NCI-H2029 treated with DMSO at 0.1 percent for 48 hours (cell line): ENCODE data around the gene PSMB5.

ENCODE experiments used
- DNase-seq: peaks from one replicate; lab custom pipeline; 2025; lab: John Stamatoyannopoulos, UW

Gene PSMB5

DNA sequence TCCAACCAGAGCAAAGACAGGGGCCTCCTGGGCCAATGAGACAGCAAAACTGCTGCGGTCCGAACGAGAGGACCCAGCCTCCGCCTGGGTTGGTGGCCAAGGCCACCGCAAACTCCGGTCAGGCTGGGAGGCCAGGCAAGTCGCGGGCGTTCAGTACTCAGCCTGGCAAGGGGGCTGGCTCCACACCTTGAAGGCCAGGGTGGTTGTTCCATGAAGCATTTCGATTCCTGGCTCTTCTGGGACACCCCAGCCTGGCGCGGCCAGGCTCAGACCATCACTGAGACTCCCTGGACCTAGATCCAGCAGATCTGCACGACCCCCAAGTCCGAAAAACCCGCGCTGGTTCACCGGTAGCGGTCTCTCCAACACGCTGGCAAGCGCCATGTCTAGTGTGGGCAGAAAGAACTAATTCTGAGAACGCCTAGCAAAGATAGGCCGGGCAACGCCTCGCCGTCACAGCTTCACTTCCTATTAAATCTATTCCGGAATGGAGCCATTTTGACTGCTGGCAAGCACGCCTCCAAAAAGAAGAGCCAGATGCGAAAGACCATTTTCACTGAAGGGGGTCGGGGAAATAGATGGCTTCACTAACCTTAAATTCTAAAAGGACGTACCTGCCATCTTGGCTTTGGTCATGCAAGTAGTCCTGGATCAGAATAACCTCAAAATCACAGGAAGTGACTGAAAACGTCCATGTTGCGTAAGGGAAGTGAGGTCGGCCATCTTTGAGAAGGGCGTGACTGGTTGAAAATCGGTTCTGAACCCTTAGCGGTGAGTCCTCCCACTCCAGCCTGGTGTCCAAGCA is at the start of gene PSMB5:
Gene PSMB5 (minus strand): TSS at position 403 of the 805 bp plus-strand sequence. CDS start 19 bp downstream, at position 384.
- DNase-seq: no peak

DNA sequence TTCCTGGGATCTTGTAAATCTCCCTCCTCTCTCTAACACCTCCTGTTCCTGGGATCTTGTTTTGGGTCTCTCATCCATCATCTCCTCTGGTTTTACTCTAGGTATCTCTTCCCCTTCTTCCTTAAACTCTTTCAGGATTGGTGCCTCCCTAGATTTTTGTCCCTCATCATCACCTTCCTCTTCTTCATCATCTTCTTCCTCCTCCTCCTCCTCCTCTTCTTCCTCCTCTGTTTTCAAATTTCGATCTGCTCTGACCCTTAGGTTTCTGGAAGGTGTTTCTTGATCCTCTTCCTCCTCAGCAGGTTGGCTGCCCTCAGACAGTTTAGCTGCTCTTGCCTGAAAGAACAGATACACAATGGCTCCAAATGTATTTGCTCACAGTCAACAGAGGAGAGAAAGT is 45.8 kb upstream of the PSMB5 start:
- no peak for DNase-seq

DNA sequence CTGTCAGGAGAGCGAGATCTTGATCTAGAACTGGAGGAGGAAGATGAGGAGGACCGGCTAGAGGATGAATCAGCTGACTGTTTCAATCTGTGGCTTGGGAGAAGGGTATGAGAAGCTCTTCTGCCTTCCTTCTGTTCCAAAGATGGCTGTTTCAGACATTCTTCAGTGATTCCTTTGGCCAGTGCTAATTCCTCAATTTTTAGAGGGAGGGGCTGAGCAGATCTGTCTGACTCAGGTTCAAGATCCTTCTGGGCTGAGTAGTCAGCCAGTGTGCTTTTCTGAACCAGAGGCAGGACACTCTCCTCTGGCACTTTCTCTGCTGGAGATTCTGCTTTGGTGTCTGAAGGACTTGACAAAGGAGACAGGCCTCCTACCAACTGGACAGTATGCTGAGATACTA is 45.0 kb upstream of the PSMB5 start:
- no peak for DNase-seq

- DNase-seq: no peak
These were observed 44.0 kb upstream of the PSMB5 start for GRCh38 chr14:23078692-23079116.

GRCh38 chr14:23077962-23078361 is 43.3 kb upstream of the PSMB5 start:
- no peak for DNase-seq

DNA sequence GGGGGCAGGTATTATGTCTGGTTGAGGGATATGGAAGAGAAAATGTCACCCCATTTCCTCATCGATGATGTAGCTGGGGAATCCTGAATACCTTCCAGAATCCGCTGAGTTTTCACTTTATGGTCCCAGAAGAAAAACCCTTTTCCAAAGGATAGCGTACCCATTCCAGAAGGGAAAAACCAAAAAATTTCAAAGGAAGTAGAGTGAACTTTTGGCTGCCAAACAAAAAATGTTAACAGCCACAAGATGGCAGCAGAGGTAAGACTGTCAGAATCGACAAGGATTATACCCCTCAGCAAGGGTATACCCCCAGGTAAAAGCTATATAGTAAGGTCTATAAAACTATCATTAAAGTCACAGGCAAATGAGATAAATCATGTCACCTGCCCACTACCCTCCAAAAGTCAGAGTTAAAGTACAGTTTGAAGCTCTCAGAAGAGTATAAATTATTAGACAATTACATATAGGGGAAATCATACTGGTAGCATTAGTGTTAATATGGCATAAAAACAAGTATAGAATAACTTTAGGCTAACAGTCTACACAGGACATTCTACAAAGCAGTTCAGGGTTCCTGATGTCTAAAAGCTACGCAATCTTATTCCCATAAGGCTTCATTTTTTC is 42.2 kb upstream of the PSMB5 start:
- no peak for DNase-seq

- no peak for DNase-seq
These were observed 40.2 kb upstream of the PSMB5 start for GRCh38 chr14:23074906-23075305.

GRCh38 chr14:23071921-23072539 is 37.3 kb upstream of the PSMB5 start:
- no peak for DNase-seq

DNA sequence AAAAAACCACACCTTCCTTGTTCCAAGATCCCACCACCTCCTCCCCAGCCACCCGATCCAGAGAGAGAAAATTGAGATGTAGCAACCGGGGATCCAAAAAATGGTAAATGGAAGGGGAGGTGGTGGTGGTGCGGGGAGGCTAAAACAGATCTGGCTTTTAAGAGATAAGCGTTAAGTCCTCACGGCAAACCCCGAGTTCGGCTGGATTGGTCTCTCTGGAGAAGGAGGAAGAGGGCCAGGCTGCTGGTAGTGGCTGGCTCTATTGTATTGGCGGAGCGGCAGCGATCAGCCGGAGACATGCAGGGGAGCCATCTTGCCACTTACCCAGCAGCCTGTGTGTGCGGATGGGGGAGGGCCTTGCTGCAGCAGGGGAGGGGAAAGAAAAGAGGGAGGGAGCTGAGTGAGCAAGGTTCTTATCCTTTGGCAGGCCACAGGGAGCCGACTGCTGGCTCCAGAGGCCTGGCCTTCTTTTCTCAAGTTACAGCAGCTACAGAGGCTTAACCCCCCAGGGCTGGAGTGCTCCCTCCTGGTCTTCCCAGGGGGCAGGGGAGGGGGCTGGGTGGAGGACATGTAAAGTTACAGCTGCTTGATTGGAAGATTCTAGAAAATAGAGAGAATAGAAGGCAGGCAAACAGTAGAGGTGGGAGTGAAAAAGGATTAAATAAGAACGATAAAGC is 36.7 kb upstream of the PSMB5 start:
- DNase-seq: no peak

GRCh38 chr14:23070262-23071129 is 35.8 kb upstream of the PSMB5 start:
- DNase-seq: no peak

GRCh38 chr14:23069413-23069806 is 34.7 kb upstream of the PSMB5 start:
- DNase-seq: no peak

DNA sequence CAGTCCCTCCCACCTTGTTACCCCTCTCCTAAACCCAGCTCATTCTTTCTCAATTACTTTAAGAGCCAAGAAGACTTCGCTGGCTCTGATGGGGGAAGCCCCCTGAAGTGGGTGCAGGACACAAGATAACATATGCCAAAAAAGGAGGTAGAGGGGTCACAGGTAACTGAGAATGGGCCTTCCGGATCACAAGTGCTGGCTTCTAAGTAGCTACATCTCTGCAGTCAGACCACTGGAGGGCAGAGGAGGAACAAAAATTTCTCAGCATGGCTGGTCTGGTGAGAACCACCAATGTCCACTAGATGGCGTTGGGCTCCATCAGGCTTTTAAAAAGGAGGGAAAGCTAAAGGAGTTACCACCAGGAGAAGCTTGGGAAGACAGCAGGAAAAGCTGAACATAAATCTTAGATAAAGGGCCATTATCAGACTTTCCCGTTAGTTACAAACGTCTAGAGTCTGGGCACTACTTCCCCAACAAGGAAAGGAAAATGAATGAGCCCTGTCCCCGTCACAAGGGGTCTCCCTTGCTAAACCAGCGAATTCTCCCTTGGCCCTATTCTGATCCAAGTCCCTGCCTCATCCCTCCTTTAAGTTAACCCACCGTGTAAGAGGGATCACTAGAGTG is 34.2 kb upstream of the PSMB5 start:
- no peak for DNase-seq

GRCh38 chr14:23067847-23068788 is 33.4 kb upstream of the PSMB5 start:
- DNase-seq: no peak

GRCh38 chr14:23066855-23067744 is 32.4 kb upstream of the PSMB5 start:
- no peak for DNase-seq

- no peak for DNase-seq
These were observed 31.7 kb upstream of the PSMB5 start for GRCh38 chr14:23066368-23066767.

DNA sequence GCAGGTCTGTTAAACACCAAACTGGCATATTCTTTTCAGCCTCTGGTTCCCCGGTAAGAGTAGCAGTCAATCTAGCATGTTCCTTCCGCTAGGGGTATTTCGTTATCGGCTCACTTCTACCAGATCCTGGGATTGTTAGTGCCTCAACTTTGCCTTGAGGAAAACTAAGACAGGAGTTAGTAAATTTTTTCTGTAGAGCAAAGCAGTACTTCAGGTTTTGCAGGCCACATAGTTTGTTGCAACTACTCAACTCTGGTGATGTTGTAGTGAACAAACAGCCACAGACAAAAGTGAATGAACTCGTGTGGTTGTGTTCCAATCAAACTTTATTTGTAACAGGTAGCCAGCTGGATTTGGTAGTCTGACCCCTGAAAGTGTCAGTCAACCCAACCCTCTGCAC is 28.9 kb upstream of the PSMB5 start:
- no peak for DNase-seq

- no peak for DNase-seq
These were observed 27.3 kb upstream of the PSMB5 start for GRCh38 chr14:23062002-23062401.

DNA sequence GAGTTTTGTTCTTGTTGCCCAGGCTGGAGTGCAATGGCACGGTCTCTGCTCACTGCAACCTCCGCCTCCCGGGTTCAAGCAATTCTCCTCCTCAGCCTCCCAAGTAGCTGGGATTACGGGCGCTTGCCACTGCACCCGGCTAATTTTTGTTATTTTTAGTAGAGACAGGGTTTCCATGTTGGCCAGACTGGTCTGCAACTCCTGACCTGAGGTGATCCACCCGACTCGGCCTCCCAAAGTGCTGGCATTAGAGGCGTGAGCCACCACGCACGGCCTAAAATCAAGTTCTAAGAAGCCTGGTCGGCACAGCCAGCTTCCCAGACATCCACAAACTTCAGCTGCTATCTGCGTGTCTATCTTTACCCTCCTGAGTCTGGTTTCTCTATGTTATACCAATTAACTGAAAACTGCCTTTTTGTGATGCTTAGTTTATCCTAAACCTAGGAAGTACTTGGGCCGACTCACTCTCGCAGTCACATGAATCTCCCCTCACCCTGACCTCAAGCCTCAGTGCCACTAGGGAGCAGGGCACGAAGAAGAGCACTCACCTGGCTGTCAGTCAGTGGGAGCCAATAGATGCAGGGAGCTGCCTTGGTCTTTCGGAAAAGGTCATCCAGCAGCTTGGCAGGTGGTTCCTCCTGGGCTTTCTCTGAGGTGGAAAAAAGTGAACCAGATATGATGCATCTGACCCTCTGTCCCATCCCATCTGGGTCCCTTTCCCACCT is 26.0 kb upstream of the PSMB5 start:
- DNase-seq: no peak
